Stimulated activated CD8-positive, alpha-beta memory T cell treated with anti-CD3 and anti-CD28 coated beads, Interleukin-15, amount 100 ng/mL, for 4 hours (primary cell): ENCODE results near the gene LHPP.

ENCODE experiments used
- DNase-seq, 2 donors: peaks; one replicate each; pipeline ENCODE4 v3.0.0-alpha.2; 2020; ENCODE audit warnings: low read depth in 2 of 2

The LHPP gene

DNA sequence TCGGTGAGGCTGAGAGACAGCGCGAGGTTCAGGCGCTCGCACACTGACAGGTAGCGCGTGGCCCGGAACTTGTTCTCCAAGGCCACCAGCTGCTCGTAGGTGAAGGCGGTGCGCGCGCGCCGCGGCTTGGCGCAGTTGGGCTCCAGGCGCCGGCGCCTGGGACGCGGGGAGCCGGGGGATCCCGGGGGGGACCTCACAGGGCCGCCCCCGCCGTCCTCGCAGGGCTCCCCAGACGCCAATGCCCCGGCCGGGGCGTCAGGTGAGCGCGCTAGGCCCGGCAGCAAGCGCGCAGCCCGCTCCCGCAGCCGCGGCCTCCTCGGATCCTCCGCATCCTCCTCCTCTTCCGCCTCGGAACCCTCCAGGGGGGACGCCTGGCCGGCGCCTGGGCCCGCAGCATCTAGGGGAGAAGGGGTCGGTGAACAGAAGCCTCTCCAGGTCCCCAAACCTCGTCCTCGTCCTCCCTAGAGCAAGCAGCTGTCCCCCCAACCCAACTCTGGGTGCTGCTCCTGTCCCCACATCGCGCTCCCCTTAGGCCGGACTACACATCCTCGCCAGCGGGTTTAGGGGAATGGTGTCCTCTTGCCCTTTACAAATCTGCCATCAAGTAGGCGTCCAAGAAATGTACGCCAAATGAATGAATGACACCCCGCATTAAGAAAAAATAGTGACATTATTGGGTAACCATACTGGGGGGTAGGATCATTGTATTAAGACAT lies 13.7 kb upstream of the LHPP start:
- no peak for DNase-seq

DNA sequence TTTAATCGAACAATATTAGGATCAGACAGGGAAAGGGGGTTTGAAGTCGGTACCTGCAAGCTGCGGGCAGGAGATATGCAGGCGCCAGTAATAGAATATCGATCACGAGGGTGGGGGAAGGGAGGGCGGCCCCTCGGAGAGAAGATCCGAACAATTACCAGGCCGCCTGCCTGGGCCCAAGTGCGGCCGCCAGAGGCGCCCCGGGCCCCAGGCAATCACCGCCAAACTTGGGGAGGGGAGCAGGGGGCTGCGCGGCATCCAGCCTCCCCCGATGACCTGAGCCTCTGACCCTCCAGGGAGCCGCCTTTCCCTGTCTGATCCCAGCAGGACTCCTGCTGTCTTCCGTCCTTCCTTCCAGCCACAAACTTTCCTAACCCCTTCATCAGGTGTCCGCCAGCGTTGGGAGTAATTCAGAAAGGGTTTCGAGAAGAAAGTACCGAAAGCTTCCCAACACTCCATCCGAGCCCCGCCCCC lies 12.9 kb upstream of the LHPP start:
- no peak for DNase-seq

DNA sequence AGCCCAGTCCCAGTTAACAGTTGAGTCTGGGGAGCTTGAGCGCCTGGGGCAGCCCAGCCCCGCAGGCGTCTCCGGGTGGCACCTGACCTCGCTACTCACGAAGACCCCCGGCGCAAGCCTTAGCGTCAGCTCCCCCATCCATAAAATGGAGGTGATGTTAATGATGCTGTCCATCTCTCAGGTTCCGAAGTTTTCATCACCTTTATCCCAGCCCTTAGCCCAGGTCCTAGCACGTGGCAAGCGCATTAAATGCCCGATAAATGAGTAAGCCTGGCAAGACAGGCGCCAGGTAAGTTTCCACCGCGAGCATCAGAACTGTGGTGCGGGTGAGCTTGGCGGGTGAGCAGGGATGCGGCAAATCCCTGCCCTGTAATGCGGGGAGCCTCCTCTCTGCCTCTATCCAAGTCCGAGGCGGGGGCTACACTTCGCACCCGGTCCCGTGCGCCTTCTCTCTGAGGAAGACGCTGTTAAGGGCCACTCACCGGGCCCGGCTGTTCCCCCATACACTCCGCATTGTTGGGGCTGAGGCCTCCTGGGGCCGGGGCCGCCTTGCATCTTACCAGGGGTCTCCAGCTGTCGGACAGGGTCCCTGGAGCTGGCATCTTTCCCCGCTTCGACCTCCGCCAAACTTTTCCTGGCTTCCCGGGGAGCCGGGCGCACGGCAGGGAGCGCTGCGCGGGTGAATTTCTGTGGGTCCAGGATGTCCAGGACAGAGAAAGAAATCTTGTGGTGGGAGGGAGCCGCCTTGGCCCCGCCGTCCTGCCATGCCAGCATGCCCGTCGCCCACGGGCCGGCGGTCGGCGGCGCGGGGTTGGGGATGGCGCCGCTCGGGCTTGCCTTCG lies 12.2 kb upstream of the LHPP start:
- DNase-seq: no peak

DNA sequence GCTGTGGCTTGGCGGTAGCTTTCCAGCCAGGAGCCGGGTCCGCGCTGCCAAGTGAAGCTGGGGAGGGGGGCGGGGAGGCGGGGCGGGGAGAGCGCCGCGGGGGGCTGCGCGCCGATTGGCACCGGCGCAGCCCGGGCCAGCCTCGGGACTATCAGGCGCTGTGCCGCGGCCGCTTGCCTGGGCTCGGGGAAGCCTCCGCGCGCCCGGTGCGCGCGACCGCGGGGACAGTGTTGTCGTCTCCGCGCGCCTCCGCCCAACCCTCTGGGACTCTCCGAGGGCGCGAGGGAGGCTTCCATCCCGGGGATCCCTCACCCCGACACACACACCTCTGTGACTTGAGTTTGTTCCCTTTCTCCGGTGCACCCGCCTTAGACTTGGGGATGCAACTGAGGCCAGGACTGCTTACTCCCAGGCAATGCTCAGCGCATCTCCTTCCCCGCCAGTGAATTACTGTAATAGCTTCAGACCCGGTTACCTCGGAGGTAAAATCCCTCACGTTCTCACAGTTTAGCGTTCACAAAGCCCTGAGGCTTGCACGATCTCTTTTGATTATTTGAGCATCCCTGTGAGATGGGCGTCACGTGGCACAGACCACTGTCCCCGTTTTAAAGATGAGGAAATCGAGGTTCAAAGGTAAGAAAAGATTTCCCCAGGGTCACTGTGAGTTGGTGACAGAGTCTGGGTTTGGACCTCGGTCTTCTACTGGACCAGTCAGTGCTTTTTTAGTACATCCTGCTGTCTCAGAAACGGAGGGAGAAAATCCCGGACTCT lies 11.4 kb upstream of the LHPP start, which contains the start of gene NKX1-2:
Gene NKX1-2 (minus strand): TSS at position 24 of the 771 bp plus-strand sequence. CDS start 92 bp downstream, outside the sequence.
- no peak for DNase-seq

DNA sequence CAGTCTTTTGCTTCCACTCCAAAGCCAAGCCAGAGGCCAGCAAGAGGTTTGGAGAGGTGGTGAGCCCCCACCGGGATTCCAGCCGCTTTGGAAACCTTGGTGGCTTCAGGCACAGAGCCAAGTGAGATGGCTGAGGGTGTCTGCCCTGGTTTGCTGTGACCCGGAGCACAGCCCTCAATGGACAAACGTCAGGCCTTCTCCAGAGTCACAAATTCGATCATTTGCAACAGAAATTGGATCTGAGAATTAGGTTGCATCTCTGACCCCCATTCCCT lies 10.9 kb upstream of the LHPP start:
- no peak for DNase-seq

DNA sequence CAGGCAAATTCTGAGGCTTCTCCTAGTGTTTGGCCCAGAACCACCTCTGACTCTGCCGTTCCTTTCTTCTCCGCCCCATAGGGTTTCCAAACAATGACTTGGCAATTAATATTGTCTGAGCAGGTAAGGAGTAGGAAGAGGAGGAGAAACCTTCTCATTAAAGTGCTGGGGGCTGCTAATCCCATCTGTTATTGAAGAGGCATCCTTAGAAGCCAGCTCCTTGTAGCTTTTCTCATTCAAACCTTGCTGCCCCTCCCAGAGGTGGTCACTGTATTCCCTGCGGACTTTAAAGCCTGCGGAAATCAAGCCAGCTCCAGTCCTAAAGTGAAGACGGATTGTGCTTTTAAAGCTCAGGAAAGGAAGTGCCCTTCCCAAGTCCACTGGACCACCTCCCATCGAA lies 10.3 kb upstream of the LHPP start:
- no peak for DNase-seq

DNA sequence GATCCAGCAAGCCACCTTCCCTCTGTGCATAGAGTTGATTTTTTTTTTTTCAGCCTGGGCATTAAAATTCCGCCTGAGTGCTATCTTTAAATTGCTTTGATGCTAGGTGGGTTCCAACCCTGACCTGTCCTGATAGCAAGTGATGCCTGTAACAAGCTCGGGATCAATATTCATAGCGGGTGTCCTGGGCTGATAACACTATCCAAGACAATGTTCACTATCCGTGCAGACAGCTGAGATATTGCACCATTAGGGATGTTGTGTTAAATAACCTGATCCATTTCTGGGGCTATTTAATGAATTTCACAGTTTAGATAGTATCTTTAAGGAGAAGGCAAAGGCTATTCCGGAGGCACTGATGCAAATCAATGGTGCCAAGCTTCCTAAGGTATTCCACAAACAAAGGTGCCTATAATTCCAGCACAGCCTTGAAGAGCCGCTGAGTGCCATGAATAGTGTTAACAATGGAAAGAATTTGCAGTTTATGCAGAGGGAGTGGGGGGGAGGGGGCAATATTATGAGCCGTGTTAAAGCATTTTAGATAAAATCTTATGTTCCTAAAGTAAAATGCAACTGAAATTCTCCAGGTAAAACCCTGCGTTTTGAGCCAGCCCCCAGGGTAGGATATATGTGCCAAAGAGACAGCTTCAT lies 7.5 kb upstream of the LHPP start:
- no peak for DNase-seq

DNA sequence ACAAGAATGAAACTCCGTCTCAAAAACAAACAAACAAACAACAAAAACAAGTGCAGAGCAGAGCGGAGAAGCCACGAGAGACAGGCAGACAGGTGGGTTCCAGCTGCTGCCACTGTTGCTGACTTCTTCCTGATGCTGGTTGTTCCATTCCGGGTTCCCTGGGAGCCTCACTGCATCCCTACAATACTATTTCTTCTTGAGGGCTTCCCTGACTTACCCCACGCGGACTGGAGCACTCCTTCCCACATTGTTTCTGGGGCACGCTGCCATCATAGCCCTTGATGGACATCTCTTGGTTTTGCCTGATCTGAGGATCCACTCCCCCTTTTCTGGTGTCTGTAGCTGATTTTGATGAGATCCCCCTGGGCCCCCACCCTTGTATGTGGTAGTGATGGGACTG lies 6.2 kb upstream of the LHPP start:
- no peak for DNase-seq

DNA sequence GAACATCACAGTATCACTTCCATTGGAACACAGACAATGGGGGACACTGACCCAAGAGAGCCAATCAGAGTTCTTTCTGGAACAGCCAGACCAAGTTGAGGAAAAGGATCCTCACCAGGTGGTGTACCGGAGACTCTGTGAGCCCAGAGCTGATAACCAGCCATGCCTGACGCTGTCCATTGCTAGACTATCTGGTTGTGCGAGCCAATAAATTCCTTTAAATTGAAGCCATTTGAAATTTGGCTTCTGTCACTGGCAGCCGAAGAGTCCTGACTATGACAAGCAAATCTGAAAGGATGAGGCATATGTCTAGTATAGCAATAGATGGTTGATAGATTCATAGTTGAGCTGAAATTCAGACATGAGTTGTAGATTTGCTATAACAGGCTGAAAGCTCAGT lies 3.1 kb upstream of the LHPP start:
- DNase-seq: no peak

DNA sequence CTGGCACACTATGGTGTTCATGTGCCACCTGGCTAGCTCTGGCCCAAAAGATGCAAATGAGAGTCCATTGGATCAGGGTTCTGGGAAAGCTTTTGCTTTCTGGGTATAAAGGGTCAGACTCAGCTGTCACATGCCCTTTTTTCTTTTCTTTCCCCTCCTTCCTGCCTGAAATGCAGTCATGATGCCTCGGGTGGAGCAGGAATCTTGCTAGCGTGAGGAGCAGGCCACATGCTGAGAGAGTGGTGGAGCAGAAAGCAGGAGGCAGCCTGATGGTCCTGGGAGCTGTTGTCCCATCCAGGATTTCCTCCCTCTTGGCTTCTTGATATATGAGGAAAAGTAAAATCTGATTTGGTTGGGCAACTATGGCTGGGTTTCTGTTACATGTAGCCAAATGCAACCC lies 2.7 kb upstream of the LHPP start:
- no peak for DNase-seq

DNA sequence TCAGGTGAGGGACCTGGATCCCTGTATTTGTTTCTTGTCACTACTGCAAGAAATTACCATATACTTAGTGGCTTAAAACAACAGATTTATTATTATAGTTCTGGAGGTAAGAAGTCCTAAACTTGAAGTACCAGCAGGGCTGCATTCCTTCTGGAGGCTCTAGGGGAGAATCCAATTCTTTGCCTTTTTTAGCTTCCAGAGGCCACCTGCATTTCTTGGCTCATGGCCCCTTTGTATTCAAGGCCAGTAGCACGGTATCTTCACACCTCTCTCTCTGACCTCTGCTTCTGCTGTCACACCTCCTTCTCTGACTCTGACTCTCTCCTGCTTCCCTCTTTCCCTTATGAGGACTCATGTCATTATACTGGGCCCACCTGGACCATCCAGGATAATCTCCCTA lies 2.2 kb upstream of the LHPP start:
- DNase-seq: no peak

DNA sequence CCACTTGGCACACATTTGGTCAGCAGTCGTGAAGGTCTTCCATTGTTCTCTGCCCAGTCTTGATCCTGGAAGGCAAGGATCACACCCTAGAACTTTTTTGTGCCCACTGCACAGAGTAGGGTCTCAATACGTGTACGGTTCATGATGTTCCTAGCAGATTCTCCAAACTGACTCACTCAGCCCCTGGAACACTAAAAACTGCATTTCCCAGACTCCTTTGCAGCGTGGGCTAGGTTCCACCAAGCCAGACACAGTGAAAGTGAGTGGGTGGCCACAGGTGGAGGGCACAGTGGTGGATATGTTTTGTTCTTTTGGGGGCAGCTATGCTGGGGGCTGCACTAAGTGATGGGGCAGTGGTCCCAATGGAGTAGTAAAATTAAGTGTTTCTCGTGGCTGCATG lies 1.5 kb upstream of the LHPP start:
- DNase-seq: no peak

DNA sequence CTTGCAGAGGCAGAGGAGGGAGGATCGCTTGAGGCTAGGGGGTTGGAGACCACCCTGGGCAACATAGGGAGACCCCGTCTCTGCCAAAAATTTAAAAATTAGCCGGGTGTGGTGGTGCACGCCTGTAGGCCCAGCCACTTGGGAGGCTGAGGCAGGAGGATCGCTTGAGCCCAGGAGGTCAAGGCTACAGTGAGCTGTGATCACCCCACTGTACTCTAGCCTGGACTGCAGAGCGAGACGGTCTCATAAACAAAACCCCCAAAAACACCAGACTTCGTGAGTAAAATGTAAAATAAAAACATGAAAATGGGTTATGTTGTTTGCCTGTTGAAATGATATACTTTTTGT lies 699 bp downstream of the LHPP start:
- DNase-seq: no peak

DNA sequence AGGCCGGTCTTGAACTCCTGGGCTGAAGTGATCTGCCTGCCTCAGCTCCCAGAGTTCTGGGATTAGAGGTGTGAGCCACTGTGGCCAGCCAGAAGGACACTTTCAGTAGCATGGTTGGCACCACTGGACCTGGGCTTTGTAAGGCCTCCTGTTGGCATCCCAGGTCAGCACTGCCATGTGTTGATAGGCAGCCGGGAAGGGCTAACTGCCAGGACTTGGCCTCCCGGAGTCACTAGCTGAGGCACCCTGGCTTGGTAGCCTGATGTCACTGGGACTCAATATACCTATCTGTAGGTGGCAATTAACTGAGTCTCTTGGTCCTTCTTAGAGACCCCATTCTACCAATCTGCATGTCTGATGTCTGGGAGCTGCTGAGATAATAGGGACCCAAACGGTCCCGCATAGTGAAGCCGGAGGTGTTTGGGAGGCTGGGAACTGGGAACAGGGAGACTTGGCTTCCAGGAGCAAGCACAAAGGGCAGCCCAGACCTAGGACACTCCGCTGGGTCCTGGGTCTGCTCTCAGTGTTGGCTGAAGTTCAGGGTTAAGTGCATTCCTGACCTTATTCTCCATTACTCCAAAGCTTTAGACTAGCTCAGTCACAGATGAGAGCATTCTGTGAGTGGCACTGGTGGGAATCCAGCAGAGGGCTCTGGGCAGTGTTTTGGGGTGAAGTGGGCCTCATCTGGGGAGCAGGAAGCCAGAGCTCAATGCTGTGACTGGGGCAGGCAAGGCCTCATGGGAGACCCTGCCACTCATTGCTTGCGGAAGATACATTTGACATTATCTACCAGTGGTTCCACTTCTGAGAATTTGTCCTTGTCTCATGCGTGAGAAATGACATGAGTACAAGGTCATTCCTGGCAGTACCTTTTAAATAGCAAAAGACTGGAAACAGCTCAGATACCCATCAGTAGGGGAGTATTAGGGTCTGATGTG lies 2.7 kb downstream of the LHPP start:
- no peak for DNase-seq

DNA sequence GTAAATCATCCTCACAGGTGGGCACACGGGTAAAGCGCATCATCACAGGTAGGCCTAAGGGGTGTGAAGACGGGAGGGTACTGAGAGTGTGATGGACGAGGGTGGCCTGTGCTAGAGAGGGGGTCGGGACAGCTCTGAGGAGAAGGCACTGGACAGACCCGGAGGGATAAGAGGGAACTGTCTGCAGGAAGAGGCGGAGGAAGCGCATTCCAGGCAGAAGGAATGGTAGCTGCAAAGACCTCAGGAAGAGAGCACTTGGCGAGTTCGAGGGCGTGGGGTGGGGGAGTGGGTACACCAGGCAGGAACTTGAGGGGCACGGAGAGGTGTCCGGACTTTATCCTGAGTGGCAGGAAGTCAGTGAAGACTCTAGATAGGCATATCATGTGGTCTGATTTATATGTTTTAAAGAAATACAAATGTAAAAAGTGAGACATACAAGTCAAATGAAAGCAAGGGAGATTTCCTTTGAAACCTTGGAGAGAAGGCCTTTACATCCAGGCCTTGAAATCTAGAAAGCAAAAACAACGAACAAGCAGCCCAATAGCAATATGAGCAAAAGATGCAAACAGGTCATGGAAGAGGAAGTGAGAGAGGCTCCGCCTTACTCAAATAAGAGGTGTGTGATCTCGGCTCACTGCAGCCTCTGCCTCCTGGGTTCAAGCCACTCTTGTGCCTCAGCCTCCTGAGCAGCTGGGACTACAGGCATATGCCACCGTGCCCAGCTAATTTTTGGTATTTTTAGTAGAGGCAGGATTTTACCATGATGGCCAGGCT lies 3.6 kb downstream of the LHPP start:
- no peak for DNase-seq

DNA sequence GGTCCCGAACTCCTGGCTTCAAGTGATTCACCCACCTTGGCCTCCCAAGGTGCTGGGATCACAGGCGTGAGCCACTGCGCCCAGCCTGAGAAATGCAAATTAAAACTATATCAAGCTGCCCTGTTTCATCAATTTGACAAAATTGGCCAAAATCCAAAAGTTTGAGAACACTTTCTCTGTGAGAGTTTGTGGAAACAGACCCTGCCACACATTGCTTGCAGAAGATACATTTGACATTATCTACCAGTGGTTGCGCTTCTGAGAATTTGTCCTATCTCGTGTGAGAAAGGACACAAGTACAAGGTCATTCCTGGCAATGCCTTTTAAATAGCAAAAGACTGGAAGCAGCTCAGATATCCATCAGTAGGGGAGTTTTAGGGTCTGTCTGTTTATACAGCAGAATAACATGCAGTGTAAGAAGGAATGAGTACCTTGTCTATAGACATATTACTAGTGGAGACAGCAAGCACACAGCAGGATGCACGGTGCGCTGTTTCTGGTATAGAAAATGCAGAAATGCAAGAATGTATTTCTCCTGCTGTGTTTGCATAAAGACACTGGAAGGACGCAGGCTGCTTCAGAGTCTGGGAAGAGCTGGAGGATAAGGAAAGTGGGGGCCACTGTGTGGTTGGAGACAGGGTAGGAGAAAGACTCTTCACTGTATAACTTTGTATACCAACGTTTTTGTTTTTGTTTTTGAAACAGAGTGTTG lies 4.3 kb downstream of the LHPP start:
- DNase-seq: no peak

DNA sequence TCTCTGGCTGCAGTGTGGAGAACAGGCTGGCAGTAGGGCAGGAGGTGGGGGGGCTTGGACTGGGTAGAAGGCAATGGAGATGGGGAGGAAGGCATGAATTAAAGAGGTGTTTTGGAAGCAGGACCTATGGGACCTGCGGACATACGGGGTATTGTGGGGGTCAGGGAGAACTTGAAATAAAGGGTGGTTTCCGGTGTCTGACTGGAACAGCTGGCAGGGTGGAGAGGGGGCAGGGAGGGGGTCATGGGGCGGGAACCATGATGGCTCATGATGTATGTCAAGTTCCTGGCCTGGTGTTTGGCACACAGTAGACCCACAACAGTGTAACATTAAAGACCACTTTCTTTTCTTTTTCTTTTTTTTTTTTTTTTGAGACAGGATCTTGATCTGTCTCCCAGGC lies 5.5 kb downstream of the LHPP start:
- no peak for DNase-seq

DNA sequence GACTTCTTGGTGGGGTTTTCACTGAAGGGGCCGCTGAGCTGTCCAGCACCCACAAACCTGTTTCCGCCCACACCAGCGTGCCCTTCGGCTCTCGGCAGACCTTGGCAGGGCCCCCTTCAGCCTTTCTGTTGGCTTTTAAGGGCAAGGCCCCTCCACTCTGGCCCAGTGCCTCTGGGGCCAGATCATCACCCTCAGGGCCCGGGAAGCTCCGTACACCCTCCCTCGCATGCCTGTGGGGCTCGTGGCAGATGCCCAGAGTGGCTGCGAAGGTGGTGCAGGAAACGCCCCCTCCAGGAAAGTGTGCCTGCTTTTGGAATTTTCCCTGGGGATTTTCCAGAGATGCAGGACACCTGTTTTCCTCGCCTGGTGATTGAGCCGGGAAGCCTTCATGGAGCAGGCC lies 7.0 kb downstream of the LHPP start:
- no peak for DNase-seq

DNA sequence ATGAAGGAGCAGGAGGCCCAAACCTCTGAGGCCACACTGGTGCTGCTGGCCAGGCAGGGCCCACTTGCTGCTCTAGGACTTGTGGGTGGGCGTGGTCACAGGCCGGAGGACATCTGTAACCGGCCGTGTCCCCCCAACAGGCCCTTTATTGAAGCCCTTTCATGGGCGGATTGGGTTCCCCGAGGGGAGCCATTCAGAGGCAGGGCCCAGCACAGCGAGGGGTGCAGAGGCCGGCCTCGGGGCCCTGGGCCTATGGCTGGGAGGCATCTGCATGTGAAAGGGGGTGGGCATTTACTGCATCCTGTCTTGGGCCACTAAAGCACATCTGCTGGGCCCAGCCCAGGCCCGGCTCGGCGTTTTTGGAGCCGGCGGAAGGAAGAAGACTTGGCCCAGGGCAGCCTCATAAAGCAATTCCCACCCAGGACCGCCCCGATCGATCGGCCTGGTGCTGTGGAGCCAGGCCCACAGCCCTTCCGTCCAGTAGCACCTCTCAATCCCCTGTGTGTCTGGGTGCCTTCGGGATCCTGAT lies 8.4 kb downstream of the LHPP start:
- DNase-seq: no peak
